HL-60 (cell line): ENCODE measurements around the gene PAK4.

Experiments
- DNase-seq, 2 experiments: peaks; one replicate each; pipeline ENCODE4 v3.0.0-alpha.2; 2010 to 2020; ENCODE audit warnings: low read depth in 1 of 2, low spot score in 1 of 2
- H3K27ac ChIP-seq: fragments of 250-450 bp; sonication (Bioruptor Pico); replicated peaks from 2 replicates; pipeline ENCODE4 v1.5.1; 2020; ENCODE audit warnings: mild to moderate bottlenecking, moderate library complexity
- H3K27me3 ChIP-seq: fragments of 250-450 bp; sonication (Bioruptor Pico); 2 replicates; pipeline ENCODE4 v1.5.1; 2021; ENCODE audit warnings: mild to moderate bottlenecking, moderate library complexity; ENCODE audit not compliant: insufficient read depth, poor library complexity, severe bottlenecking
- H3K4me3 ChIP-seq: replicated peaks from 2 replicates; pipeline ENCODE4 v1.5.1; 2011; ENCODE audit warnings: mild to moderate bottlenecking, control low read depth, low read length; ENCODE audit not compliant: insufficient read depth
- CTCF ChIP-seq: IDR thresholded peaks from one replicate; pipeline ENCODE4 v1.5.1; 2011; ENCODE audit warnings: low read length, control low read depth, inconsistent platforms; ENCODE audit not compliant: insufficient read depth
- GABPA ChIP-seq: IDR thresholded peaks from 2 replicates; pipeline ENCODE4 v1.6.1; 2012; ENCODE audit warnings: low read depth
- POLR2AphosphoS5 ChIP-seq: IDR thresholded peaks from 2 replicates; pipeline ENCODE4 v1.6.1; 2012; ENCODE audit warnings: low read depth
- REST ChIP-seq: IDR thresholded peaks from 2 replicates; pipeline ENCODE4 v1.6.1; 2012; ENCODE audit warnings: low read depth; ENCODE audit not compliant: insufficient replicate concordance
- SPI1 ChIP-seq: IDR thresholded peaks from 2 replicates; pipeline ENCODE4 v1.6.1; 2012; ENCODE audit warnings: low read depth, mild to moderate bottlenecking, borderline replicate concordance

The PAK4 gene

GRCh38 chr19:39173502-39173991 is 48.0 kb downstream of the PAK4 start:
- no peak overlapping the region for H3K4me3 ChIP-seq
- no peak overlapping the region for H3K27ac ChIP-seq
- TF ChIP-seq GABPA (no peak), POLR2AphosphoS5 (no peak), SPI1 (no peak)
- DNase-seq = no peak
- no peaks in the 10 kb centered on the region for H3K27me3 ChIP-seq

- TF ChIP-seq POLR2AphosphoS5 = no peak
- TF ChIP-seq REST = no peak
- TF ChIP-seq GABPA = no peak
- no peak for DNase-seq
- Histone ChIP-seq H3K4me3 (no peak overlapping the region), H3K27ac (no peak overlapping the region), H3K27me3 (no peaks in the 10 kb centered on the region)
Observed at GRCh38 chr19:39174142-39174541, 48.6 kb downstream of the PAK4 start.

GRCh38 chr19:39174558-39175544 is 49.3 kb downstream of the PAK4 start:
- TF ChIP-seq GABPA (no peak), REST (no peak), POLR2AphosphoS5 (no peak), SPI1 (no peak), CTCF (no peak)

GRCh38 chr19:39175564-39175963 is 50.0 kb downstream of the PAK4 start:
- no peaks in the 10 kb centered on the region for H3K27me3 ChIP-seq
- no peak for DNase-seq
- H3K4me3 ChIP-seq = no peak overlapping the region
- TF ChIP-seq REST (no peak), GABPA (no peak), POLR2AphosphoS5 (no peak), CTCF (no peak), SPI1 (no peak)
- no peak overlapping the region for H3K27ac ChIP-seq

More at GRCh38 chr19:39174558-39175544, 49.3 kb downstream of the PAK4 start:
- no peak overlapping the region for H3K4me3 ChIP-seq
- H3K27me3 ChIP-seq = no peaks in the 10 kb centered on the region
- DNase-seq = no peak
- H3K27ac ChIP-seq = no peak overlapping the region
